ENCODE measurements around the gene FLII.
A peak's percentile ranks its signal among the peaks of the same experiment; 100 is the strongest.
"Not testable (repeated sequence)": the region's sequence is repeated elsewhere in the genome, so short reads cannot be mapped to it uniquely, and the experiment has no call there.

The FLII gene

DNA sequence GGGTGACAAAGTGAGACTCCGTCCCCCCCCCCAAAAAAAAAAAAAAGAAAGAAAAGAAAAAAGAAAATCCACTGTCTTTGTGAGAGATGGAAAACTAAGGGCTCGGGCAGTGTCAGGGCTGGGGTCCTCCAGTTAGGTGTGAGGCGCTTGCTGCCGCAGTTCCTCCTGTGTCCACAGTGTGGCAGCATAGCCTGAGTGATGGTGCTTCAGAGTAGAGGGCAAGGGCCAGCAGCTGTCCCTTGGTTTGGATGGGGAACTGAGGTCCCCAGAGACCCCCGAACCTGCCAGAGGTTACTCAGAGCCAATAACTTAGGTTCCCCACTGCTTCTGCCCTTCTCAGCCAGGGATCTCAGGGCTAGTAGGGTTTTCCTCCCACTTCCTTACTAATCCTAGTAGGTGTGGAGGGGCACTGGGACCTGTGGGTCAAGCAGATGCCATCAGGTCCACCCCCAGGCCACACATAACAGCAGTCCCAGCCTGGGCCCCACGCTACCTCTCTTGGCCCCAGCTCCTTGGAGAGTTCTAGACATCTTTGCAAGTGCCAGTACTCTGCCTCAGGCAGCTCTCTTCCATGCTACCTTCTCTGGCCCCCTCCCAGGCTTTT lies 41.0 kb downstream of the FLII start:
- DNase-seq (ENCODE audit: low spot score) = peak; percentile 63

DNA sequence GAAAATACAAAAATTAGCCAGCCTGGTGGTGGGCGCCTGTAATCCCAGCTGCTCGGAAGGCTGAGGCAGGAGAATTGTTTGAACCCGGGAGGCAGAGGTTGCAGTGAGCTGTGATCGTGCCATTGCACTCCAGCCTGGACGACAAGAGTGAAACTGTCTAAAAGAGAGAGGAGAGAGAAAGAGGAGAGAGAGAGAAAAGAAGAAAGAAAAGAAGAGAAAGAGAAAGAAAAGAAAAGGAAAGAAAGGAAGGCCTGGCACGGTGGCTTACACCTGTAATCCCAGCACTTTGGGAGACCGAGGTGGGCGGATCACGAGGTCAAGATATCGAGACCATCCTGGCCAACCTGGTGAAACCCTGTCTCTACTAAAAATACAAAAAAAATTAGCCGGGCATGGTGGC lies 41.6 kb downstream of the FLII start:
- DNase-seq (ENCODE audit: low spot score) = not testable (repeated sequence)

DNA sequence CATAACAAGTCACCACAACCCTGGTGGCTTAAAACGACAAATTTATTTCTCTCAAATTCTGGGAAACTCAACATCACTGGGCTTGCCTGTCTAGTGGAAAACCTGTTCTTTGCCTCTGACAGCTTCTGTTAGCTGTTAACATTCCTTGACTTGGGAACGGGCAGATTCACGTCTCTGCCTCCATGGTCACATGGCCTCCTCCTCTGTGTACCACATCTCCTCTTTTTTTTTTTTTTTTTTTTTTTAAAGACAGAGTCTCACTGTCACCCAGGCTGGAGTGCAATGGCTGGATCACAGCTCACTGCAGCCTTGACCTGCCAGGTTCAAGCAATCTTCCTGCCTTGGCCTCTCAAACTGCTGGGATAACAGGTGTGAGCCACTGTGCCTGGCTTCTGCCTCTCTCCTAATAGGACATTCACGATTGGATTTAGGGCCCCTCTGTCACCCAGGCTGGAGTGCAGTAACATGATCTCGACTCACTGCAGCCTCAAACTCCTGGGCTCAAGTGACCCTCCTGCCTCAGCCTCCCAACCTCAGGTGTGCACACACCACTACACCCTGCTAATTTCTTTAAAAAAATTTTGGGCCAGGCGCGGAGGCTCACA lies 44.8 kb downstream of the FLII start:
- no peak for DNase-seq (ENCODE audit: low spot score)

DNA sequence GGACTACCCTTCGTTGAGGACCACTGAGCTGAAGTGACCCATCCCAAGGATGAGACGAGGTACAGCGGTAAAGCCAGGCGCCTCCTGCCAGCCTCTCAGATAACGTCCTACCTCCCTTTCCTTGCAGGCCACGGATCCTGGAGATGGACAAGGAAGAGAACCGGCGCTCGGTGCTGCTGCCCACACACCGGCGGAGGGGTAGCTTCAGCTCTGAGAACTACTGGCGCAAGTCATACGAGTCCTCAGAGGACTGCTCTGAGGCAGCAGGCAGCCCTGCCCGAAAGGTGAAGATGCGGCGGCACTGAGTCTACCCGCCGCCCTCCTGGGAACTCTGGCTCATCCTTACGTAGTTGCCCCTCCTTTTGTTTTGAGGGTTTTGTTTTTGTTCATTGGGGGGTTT lies 50.4 kb downstream of the FLII start:
- no peak for DNase-seq (ENCODE audit: low spot score)

DNA sequence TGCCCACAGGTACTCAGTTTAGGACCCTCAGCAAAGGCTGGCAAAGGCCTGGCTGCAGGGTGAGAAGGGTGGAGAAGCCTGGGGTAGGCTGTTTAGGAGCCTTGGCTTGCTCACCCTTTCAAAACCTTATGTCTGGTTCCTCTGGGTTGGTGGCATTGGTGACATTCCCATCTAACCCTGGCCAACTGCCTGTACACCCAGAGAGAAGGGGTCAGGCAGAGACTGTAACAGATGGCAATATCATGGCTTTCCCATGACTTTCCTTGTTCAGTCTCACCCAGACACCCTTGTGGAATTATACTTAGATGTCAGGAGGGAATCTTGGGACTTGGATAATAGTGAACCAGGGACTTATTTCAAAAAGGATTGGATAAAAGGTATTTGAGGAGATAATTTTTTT lies 51.6 kb downstream of the FLII start:
- DNase-seq (ENCODE audit: low spot score) = no peak

DNA sequence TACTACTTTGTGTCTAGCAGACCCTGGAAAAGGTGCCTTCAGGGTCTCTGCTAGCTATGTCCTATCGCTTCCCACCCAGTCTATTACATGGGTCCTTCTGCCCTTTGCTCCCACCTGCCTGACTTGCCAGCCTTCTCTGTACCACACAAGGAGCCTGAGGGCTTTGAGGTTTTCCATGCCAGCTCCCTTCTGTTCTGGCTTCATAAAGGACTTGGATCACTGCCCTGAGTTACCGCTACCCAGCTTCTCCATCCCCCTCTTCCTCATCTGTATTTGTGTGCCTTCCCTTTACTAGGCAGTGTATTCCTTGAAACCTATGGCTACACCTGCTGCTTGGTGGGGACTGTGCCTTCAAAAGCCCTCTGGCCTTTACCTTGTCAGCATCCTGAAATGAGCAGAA lies 52.7 kb downstream of the FLII start:
- DNase-seq (ENCODE audit: low spot score) = no peak

DNA sequence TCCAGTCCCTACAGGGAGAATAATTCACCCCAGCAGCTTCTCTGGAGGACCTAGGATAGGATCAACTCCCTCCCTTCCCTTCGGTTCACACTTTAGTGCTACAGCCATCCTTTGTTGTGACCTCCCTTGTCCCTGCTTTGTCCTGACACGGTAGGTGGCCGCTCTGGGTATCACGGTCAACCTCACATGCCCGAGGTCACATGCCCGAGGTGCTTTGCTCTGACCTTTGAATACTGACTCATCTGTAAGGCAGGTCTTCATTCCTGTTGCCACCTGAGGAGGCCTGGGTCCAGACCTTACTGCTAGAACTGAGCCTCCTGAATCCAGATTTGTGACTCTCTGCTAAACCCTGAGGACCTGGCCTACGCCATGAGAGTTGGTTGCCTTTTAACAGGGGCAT lies 55.2 kb downstream of the FLII start:
- DNase-seq (ENCODE audit: low spot score) = peak; percentile 68

DNA sequence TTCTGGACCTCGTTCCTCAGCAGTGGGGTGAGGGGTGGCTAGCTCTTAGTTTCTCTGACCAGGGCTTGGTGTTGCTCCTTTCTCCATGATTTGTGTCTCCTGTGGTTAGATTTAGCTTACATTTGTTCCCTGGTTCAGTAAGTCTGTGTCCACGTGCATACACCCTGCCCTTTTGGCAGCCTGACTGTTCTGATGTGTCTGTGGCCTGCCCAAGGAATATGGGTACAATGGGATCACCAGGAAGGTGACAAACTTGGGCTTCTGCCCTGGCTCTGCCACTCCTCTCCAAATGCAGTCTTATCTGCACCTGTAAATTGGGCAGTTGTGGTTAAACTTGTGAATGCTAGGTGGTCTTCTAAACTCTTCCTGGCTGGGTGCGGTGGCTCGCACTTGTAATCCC lies 57.4 kb downstream of the FLII start:
- no peak for DNase-seq (ENCODE audit: low spot score)

DNA sequence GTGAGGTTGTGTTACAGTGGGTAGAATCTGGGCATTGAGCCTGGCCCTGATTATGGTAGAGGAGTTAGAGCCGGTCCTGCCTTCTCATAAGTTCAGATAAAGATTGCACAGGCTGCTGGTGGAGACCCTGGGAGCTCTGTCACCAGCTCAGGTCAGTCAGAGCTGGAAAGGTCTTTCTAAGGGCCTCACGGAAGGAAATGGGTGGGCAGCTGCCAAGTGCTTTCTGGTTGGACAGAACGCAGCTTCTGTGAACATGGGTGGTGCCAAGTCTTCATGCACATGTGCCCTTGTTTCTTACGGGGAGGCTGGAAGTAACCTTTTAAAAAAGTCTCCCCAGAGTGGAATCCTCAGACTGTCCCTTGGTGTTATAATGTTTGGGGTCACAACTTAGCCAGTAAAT lies 60.0 kb downstream of the FLII start:
- DNase-seq (ENCODE audit: low spot score) = no peak

DNA sequence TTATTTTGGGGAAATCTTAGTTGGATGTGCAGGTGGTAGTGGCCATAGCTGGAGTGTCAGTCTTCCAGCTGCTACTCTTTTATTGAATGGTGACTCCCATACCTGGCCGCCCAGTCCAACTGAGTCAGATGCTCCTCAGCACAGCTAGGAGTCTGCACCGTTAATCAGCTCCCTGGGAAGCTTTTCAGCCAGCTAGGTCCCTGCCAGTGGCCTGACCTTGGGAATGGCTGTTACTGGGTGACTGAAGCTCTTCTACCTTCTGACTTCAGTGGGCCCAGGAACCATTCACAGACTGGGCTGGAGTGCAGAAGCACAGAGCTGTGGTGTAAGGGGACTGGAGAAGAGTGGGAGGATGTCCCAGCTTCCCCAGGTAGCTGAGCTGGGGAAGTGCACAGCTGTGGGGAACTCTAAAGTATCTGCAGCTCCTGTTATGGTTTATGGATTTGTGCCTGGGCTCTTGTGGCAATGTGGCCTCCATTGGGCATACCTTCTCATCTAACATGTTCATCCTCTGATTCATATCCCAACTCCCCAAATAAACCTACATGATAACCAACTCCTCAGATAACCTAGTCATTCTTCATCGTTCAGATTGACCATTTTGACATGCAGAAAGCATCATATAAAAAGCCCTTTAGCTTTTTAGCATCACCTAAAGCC lies 60.9 kb downstream of the FLII start:
- no peak for DNase-seq (ENCODE audit: low spot score)

DNA sequence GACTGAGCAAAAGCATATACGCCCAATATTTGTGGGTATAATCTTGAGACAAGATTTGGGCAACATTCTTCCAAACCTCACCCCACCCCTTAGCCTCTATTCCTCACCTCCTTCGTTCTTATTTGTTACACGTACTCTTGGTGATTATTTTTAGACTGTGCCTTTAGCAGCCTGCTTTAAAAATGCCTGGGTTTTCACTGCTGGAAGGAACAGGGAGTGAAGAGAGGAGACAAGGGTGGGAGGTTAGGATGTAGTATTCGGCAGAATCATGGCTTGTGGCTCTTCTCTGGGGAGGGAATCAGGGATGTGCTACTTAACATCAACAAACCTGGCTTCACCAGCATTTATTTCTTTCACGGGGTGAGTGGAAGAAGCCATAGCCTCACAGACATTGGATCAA lies 63.3 kb downstream of the FLII start:
- no peak for DNase-seq (ENCODE audit: low spot score)
